Stimulated activated naive CD4-positive, alpha-beta T cell (primary cell): ENCODE data around the gene SH3PXD2A.
A peak's percentile ranks its signal among the peaks of the same experiment; 100 is the strongest.

ENCODE experiments used
- DNase-seq, 6 experiments: peaks; one replicate each; lab custom pipeline; 2025; lab: John Stamatoyannopoulos, UW

The SH3PXD2A gene

DNA sequence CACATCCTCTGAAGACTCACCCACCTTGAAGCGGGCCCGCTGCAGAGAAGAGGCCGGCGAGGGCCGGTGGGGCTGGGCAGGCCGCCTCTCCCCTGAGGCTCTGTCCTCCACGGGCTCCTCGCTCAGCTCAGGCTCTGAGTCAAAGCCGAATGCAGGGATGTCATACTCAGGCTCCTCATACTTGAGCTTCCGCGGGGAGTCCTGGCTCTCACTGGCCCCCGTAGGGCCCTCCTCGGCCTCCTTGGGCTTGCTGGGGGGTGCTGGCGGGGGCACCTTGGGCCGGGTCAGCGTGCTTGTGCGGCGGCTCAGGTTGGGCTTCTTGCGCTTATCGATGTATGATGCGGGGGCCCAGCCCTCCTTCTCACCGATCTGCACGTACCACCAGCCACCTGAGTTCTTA is 252.0 kb downstream of the SH3PXD2A start:
- no peak for DNase-seq

DNA sequence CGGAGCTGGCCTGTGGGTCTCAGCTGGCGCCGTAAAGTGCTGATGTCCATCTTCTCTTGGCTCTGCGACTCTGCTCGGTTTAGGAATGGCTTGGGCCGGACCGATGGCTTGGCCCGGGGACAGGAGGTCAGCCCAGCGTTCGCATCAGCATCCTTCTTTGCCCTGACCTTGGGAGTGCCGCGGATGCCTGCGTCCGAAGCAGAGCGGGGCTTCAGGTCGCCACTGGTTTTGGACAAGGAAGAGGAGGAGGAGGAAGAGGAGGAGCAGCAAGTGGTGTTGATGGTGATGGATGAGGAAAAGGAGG is 252.6 kb downstream of the SH3PXD2A start:
- no peak for DNase-seq

DNA sequence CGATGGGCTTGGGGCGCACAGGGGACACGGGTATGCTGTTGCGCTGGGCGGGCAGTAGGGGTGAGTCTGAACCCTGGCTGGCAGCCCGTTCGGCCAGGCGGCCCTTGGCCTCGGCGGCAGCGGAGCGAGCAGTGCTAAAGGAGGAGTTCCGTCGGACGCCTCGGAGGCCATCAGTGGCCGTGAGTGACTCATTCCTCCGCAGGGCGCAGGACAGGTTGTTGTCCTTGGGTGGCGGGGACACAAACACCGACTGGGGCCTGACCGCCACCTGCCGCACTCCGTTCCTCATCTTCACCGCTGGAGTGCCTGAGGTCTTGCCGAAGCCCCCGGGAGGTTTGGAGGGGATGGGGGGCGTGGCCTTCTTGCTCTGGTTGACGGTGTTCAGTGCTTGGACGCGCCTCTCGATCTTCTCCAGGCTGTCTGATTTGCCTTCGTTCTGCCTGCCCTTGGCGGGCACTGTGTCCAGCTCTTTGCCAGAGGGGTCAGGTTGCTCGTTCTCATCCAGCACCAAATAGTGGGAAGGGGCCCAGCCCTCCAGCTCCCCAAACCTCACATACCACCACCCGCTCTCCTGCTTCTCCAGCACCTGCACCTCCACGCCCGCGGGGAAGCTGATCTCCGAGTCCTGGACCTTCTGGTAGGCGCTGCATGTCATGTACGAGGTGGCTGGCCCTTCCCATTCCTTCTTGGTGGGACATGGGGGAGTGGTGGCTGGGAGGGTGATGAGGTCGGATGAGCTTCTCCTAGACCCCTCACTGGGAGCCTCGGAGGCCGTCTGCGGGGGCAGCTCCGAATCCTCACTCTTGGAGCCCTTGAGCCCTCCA is 253.1 kb downstream of the SH3PXD2A start:
- DNase-seq: no peak

DNA sequence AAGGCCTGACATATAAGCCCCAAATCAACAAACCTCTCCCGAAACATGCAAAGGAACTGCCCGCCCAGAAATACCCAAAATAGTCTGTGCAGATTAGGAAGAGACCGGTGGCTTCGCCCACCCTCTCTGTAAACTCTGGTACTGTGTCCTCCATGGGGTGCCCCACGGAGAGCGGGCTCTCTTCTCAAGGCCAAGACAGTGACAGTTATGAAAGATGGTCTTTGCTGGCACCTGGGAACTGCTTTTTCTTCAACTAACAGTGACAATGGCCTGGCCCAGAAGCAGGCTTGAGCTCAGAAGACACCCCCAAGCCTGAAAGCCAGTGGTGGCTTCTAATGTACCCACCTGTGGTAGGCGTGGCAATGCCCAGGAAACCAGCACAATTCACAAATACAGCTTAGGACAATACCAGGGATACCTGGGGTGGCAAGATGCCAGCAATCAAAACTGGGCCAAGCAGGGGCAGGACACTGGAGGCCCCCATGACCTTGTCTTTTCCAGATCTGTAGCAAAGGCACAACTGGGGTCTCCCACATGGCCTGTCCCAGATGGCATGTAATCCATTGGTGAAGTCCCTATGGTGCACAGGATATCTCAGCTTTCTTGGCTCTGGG is 254.3 kb downstream of the SH3PXD2A start:
- no peak for DNase-seq

DNA sequence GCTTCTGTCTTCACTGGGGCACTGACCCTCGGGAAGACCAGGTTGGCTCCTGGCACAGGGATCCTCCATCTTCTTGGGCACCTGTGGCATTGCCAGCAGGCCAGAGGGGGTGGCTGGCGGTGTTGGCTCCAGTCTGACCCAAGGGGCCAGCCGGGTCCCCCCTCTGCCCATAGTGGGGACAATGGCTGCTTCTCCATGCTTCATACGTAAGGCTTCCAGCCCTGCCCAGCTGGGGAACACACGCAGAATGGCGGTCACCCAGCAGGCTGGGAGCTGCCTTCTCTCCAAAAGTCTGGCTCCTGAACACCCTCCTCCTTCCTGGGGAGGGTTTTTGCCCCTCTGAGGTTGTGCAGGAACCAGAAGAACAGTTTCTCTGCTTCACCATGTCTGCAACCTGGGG is 255.1 kb downstream of the SH3PXD2A start:
- no peak for DNase-seq

GRCh38 chr10:103599907-103600306 is 255.5 kb downstream of the SH3PXD2A start:
- DNase-seq: no peak

DNA sequence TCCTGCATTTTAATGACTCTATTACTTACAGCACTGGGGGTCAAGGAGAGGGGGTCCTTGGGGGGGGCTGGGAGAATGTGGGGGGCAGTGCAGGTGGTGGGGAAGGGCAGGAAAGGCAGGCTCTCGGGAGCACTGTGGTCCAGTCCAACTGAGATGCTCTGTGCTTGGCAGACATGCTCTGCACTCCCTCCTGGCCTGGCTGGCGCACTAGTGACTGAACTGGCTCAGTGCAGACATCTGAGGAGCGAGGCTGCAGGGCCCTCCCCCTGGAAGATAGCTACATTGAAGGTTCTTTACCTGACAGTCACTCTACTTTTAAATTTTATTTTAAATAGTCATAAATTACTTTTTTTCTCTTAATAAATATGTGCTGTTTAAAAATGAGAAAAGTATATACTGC is 256.2 kb downstream of the SH3PXD2A start:
- DNase-seq: no peak

DNA sequence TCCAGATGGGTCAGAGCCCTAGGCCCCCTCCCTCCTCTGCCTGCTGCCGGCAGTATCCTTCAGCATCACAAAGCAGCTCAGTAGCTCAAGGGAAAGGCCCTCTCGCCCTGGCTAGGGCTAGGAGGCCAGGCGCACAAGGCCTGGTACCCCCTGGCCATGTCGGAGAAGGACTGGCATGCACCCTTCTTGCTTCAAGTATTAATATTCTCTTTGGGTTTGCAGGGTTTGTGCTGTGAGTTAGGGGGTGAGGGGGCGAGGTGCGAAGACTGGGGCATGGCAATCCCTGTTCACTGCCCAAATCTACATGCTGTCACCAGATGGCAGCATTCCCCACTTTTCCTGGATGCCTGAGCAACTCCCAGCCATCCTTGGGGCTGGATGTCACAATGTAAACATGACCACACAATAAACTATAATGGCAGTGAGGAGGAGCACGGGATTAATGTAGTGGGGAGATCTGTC is 256.7 kb downstream of the SH3PXD2A start:
- DNase-seq: no peak

DNA sequence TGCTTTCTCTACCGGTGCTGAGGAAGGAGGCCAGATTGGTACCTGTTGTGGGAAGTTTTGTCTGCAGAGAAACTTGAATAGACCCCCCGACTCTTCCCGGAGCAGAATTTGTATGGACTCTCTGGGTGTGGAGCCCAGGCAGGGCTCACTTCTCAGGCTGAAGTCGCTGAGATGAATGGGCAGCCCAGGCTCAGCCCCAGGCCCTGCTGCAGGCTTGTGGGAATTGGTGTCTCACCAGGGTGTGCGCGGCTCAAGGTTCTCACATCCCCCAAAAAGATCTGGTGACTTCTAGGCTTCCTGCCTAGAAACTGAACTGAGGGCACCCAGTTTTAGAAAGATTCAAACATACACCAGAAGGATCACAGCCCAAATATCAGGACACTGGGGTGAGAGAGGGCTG is 258.4 kb downstream of the SH3PXD2A start:
- no peak for DNase-seq

DNA sequence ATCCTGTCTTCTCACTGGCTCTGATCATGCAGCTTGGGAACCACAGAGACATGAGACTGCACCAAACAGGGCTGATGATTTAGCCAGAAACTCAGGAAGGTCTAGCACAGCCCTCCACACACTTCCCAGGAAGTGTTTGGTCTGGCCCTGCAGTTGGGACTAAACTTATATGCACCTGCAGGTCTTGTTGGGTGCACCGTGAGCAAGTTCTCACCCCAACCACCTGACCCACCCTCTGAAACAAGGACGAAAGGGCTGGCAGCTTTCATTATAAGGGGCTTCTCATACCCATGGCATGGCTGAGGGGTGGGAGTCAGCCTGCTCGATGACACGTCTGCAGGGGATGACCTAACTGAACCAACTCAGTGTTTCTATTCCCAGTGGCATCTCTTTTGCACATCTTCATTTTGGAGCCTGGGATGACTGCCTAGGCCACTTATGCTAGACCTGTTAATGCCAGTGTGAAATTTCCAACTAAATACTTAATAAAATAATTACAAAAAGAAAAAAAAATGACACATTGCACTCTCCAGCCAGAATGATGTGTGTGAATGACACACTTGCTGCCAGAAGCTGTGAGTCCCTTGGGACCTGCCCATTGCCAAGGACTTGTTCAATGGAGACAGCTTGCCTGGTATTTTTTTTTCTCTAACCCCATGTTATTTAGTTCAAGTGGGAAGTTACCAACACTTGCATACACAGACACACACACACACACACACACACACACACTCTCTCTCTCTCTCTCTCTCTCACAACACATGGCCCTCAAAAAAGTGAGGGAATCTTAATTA is 259.2 kb downstream of the SH3PXD2A start:
- no peak for DNase-seq

DNA sequence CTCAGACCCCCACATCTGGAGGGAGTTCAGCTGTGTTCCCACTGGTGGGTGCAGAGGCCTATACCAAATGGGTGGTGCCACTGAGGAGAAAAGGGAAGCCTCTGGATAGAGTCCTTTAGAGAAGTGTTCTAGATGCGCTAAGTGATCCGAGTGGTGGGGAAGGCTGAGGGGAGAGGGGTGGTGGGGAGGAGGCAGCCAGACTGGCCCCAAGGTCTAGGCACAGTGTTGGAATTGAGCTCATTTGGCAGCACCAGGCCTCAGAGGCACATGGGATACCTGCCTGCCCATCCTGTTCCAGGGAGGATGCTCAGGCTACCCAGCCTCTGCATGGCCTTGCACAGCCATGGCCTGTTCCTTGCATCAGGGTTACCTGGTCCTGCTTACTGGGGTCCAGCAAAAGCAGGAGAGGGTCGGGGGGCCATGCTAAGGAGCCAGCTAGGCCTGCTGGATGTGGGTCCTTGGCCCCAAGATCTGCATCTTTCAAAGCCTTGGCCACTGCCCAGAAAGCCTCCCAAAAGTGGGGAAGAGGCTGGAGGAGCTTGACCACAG is 262.3 kb downstream of the SH3PXD2A start:
- no peak for DNase-seq

DNA sequence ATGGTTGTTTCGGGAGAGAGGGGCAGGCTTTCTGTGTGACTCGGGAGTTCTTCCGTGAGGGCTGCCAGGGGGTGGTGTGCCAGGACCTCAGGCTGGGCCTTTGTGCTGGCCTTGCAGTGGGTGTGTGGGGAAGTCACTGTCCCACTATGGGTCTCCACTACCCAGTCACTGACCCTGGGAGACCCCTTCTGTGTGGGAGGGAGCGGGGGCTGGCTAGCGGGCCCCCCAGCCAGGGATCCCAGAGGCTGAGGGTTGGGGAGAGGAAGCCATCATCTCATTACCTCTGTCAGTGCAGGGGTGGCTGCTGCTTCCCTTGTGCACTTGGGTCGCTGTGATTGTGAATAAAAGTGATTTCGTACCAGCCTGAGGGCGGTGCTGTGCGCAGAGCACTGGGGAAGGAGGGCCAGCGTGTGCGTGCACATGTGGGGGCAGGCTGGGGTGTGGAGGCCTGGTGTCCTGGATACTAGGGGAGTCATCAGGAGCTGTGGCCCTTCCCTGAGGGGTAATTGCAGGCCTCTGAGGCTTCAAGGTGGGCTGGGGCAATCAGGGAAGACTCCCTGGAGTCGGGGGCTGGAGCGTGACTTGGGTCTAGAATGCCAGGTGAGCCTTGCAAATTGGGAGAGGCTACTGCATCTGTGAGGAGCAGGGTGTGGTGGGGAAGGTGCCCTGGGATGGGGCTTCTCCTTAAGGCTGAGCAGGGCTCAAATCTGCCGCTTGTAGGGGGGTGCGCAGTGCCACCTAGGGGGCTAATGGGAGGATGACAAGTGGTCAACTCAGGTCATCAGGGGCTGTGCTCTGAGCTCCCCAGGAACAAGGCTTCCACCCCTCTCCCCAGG is 263.0 kb downstream of the SH3PXD2A start:
- DNase-seq: peak in 1 of 6 experiments; percentile 9

DNA sequence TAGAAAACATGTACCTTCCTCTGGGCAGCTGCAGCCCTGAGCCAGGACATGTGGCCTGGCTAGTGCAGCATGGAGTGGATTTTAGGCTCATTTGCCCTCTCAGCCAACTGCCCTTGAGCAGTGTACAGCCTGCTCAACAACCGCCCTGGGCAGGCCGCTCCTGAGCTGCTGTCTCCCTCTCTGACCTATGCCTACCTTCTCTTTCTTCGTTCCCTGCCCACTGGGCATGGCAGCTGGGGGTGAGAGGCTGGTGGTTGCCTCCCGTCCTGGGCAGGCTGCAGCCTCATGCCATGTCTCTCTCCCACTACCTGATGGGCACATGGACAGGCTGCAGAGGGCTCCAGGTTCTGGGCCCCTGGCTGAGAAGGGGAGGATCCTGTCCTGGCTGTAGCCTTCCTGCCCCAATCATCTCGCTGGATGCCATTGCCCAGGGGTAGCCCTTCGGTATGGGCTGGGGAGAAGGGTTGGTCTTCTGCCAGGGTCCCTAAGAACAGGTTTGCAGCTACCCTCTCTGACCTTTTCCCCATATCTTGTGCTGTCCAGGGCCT is 264.6 kb downstream of the SH3PXD2A start:
- DNase-seq: no peak

DNA sequence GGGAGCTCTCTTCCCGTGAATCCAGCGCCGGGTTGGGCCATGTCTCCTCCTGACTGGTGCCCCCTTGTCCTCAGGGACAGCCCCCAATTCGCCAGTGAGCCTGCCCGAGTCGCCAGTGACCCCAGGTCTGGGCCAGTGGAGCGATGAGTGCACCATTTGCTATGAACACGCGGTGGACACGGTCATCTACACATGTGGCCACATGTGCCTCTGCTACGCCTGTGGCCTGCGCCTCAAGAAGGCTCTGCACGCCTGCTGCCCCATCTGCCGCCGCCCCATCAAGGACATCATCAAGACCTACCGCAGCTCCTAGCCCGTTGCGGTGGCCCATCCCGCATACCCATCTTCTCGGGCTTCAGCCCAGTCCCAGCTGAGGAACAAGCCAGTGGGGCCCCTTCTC is 265.3 kb downstream of the SH3PXD2A start:
- no peak for DNase-seq

DNA sequence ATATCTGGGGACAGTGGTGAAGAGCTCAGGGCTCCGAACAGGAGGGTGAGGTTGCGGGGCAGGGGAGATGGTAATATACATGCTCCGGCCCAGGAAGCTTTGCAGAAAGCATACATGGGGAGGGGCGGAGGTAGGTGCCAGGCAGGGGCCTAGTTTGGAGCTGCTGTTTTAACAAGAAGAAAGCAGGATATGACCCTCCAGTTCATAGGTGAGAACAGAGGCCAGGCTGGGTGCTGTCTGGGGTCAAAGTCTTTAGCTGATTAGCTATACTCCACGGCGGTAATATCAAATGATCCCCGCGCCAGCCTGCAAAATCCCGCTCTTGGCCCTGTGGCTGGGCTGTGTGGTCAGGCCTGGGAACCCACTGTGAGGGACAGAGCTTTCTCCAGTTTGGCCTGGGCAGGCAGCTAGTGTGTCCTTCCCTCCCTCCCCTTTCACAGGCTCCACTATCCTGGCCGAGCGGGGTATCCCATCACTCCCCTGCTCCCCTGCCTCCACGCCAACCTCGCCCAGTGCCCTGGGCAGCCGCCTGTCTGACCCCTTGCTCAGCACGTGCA is 266.2 kb downstream of the SH3PXD2A start:
- no peak for DNase-seq

DNA sequence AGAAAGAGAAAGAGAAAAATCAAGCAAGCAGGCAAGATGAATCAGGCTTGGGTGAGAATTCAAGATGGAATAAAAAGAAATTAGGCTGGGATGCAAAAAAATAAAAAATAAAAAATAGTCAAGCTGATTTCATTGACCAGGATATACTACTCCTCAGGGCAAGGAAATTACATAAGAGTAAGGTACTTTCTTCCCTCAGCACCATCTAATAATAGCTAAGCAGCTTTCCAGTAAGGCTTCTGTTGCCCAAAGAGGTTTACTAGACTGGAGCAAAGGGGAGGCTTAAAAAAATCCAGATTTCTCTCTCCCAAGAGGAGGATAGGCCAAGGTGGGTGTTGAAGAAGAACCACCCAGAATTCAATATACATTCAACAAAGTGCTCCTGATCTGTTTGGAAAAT is 268.3 kb downstream of the SH3PXD2A start:
- no peak for DNase-seq

DNA sequence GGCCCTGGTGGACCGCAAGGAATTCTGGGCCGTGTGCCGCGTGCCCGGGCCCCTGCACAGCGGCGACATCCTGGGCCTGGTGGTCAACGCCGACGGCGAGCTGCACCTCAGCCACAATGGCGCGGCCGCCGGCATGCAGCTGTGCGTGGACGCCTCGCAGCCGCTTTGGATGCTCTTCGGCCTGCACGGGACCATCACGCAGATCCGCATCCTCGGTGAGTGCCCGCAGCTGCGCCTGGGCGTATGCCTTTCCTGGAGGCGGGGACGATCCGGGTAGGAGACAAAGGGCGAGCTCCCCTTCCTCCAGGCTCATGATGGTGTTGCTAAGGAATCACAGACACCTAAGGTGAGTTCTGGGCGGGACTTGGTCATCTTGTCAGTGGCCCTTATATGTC is 270.4 kb downstream of the SH3PXD2A start:
- peak in 1 of 6 experiments; percentile 45 for DNase-seq

DNA sequence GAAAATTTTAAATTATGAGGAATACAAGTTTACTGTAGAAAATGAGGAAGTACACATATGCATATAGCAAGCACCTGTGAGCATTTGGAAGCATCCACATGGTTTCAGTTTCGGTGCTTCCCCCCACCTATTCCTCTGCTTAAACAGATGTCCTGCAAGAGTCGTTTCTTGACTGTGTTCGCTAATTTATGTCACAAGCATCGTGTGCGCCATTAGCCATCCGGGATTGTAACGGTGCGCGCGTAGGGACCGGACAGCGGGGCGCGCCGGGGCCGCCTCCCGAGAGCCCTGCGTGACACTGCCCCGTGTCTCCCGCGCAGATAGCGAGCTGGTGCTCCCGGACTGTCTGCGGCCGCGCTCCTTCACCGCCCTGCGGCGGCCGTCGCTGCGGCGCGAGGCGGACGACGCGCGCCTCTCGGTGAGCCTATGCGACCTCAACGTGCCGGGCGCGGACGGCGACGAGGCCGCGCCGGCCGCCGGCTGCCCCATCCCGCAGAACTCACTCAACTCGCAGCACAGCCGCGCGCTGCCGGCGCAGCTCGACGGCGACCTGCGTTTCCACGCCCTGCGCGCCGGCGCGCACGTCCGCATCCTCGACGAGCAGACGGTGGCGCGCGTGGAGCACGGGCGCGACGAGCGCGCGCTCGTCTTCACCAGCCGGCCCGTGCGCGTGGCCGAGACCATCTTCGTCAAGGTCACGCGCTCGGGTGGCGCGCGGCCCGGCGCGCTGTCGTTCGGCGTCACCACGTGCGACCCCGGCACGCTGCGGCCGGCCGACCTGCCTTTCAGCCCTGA is 271.0 kb downstream of the SH3PXD2A start:
- DNase-seq: peak; percentile 51 to 77 (median 60)

DNA sequence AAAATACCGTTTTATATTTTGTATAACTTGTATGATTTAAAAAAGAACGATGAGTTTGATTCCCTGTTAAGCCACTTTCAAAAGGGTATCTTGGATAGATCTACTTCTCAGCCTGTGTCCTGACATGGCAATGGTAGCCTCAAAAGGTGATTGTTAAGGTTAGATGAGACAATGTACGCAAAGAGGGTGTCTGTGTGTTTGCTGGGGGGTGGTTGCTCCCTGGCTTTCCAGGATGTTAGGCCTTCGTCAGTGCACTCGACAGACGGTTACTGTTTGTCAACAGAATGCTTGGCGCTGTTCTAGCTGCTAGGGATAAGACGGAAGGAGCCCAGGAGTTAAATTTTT is 271.5 kb downstream of the SH3PXD2A start:
- DNase-seq: peak in 3 of 6 experiments; percentile 47 to 70 (median 62)
